ENCODE data around the gene COBL.

The COBL gene

DNA sequence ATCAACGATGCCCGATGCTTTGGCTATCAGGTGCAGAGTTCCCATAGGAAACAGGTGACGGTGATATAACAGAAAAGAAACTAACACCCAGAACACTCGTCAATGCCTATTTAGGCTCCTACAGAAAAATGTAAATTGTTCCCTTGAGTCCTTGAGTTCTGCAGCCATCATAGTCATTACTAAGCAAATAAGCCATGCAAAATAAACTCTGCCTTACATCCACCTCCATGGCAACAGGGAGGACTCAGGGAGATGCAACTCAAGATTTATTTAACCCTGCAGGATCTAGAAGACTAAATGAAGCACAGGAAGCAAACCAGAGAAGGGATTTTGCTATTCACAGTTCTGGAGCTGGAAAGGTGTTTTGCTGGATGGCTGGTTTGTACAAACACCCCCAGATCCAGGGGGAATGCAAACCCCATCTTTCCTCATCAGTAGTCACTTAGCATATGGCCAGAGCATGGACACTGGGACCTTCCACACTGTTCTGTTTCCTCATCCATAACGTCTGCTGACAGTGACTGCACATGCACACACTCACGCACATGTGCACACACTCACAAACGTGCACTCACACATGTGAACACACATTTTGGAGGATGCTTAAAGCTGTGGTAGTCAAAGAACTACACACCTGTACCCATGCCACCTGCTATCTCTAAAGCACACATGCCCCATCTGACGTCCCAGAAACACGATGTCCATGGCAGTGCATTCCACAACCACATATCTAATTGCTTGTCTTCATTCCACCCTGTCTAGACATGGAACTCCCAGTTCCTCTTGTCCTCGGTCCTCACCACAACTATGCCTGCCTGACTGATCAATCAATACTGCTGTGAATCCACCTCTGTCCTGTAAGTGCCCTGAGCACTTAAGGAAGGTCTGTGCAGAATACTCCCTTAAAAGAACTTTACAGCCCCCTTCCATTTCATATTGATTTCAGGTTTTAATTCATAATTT lies 178.2 kb downstream of the COBL start:
- DNase-seq, result no peak

DNA sequence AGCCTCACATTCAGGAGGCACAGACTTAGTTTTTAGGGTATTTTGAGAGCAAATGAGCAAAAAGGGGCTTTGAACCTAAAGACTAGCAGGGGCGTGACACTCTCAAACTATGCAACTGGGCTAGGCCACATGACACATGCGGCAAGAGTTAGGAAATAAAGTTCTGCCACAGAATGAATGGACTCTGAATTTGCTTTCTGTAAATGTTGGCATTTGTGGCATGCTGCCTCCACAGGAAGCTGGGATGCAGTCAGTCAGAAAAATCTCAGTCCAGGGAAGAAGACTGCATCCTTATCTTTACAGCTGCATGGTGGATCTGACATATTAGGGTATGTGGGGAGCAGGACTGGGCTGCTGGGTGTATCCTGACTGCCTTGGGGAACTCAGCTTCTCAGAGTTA lies 181.0 kb downstream of the COBL start:
- DNase-seq, result no peak

DNA sequence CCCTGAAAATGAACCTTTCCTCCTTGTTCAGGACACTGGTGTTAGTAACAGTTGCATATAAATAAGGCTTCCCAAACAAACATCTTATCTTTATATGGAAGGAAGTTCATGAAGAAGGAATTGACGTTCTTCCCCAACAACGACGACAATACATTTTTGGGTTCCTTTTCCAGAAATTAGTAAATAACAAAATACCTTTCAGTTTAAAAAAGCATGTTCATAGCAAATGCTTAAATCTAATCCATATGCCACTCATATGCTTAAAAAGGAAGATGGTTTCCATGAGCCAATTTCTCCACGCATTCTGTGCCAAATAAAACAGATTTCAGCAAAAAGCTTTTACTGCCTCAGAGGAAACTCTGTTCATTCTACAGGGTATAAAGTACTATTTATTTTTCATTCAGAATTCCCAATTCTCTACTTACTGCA lies 182.6 kb downstream of the COBL start:
- DNase-seq, result no peak

DNA sequence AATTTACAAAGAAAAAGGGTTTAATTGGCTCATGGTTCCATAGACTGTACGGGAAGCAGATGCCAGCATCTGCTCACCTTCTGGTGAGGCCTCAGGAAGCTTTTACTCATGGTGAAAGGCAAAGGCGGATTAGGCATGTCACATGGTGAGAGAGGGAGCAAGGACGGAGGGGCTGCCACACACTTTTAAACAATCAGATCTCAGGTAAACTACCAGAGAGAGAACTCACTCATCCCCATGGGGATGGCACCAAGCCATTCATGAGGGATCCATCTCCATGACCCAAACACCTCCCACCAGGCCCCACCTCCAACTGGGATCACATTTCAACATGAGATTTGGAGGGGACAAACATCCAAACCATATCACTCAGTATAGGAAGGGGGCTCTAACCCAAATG lies 183.9 kb downstream of the COBL start:
- no peak for DNase-seq

DNA sequence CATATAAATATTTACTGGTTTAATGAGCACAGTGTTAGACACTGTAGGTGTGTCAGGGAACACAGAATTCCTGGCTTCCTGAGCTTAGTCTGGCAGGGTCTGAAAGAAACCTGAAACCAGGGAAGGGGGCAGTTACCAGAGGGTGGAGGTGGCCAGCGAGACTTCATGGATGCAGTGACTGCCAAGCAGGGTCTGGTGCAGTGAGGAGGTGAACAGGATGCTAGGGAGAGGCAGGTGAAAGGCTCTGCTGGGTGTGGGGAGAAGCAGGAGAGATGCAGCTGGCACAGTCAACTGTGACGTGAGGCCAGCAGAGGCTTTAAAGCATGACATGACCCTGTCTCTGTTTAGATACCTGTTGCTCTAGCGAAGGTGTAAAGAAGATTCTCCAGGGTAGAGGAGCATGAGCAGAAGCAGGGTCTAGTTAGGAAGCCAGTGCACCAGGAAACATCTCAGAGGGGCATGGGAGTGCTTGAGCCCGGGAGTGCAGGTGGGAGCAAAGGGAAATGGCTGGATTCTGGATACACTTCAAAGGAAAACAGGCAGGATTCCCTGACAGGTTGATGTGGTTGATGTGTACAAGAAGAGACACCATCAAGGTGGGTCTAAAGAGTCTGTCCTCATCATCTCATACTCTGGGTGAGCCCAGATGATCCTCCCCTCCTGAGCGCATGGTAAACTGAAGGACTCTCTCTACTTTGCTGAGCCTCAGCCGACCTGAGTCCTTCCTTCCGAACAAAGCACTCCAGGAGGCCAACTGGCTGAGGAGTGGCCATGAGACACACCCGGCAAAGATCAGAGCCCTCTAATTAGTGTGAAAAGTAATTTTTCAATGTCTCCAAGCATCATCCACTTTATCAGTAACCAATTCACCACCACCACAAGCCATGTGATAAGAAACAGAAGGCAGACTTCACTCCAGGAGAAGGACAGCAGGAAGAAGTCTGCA lies 186.8 kb downstream of the COBL start:
- DNase-seq, result peak; percentile 1

DNA sequence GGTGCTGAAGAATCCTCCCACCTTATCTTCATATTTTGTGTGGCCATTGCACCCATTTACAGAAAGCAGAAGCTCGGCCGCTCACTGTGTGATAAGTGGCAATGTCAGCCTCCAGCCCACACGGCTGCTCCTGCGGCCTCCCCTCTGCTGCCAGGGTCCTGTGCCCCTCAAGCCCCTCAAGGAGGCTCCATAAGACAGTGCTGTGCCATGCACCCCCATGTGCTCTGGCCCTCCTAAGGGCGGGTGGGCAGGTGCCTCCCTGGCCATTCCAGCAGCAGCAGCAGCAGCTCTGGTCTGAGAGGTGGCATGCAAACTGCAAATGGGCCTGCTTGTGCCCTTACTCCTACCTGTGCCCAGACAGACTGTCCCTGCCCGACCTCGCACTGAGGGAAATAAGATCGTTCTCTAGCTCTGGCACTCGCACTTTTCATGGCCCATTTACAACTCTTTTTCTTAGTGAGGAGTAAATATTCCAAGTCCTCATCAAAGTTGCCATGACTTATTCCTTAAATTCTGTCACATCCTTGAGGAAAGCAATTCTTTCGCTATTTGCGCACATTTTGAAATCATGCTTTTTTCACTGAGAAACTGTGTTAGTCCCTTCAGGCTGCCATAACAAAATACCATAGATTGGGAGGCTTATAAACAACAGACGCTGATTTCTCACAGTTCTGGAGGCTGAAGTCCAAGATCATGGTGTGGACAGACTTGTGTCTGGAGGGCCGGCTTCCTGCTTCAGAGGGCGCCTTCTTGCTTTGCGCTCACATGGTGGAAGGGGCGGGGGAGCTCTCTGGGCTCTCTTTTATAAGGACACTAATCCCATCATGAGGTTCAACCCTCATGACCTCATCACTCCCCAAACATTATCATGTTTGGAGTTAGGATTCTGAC lies 187.8 kb downstream of the COBL start:
- DNase-seq, result peak; percentile 1

DNA sequence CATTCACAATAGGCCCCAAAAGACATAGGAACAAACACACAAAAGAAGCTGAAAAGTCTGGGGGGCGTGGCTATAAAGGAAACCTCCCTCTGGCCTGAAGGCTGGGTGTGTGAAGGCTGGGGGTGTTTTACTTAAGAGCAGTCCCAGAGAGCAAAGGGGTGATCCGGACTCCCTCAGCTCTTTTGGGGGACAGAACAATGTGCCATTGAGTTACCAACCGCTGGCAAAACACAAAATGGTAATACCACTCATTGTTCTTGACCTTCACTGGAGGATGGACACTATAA lies 189.0 kb downstream of the COBL start:
- no peak for DNase-seq

DNA sequence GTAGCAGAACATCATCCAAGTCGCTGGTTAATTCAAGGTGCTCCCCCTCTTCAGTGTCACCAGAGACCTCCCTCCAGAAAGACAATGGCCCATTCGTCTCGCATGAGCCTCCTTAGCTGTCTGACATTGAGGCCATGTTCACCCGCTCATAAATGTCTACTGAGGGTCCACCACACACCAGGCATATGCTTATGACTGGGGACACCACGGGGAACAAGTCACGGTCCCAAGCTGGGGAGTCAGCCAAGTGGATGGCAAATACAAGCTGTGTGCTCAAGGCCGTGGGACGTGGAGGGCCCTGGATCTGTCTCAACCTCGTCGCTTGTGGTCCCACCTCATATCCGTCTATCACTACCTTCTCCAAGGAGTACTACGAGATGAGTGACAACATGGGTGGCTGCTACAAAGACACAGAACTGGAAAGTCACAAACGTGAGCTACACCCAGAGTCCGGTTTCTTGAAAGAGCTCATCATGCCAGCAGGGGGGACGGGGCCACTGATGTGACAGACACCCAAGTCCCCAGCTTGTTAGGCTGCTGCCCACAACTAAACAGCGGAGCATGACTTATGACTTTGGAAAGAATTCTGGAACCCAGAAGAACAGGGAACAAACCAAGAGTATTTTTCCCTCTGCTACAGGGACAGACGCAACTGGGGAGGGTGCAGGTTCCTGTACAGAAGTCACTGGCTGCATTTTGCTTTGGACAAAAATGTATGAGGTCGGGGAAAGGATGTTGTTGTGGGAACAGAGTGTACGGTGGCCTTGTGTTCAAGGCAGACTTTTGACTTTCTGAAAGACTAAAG lies 189.6 kb downstream of the COBL start:
- no peak for DNase-seq

DNA sequence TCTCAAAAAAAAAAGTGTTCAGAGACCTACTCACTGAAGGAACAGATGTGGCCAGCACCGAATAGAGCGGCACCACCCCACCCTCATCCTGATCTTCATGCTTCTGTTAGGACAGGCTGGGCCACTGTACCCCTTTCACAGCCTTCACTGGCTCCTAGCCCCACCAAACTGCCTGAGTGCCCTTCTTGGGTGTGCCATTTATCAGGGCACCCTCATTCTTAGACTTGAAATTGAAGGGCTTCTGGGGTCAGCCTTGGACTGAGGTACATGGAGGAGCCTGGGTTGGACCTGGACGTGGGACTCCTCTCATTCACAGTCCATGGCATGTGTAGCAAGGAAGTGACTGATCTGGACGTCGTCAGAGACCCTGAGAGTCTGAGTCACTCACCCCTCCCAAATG lies 190.3 kb downstream of the COBL start:
- no peak for DNase-seq

DNA sequence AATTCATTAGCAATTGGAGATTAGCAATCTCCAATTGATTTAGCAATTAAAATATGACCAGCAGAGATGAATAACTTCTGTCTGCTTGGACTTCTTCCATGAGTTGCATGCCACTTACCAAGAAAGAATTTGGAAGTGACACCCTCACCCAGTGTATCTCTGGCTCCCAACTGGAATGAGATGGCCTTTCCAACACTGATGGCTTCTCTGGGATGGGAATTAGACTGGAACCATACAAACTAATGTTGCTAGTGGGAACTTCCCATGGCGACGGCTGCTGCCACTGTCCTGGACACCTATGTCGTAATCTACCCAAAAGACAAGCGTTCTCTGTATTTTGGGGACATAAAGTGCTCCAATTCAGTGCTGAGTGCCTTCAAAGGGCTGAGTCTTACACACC lies 192.3 kb downstream of the COBL start:
- no peak for DNase-seq

DNA sequence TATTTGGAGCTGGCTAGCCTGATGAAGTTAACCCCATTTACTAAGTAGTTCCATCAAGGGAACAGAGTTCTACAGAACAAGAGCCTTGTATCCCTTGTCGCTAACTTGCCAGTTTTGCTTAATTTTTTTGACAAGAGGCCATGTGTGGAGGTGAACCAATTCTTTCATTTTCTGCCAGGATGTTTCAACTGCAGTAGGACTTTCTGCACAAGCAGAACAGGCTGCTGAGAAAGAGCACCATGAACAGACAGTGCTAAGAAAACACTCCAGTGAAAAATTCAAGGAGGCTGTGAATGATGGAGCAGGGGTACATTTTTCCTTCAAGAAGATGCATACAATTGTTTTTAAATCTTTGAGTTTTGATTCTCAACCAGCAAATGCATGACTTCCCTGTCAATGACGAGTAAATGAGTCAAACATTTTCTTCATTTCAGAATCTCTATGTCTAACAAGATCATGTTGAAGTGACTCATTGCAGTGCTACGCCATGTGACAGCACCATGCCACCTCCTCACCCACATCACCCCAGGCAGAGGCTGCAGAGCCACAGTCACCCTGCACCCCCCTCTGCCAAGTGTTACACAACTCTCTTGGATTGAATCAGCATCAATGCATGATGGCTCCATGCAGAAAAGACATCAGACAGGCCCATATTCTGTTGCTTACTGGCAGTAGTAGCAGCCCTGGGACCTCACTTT lies 193.1 kb downstream of the COBL start:
- no peak for DNase-seq

DNA sequence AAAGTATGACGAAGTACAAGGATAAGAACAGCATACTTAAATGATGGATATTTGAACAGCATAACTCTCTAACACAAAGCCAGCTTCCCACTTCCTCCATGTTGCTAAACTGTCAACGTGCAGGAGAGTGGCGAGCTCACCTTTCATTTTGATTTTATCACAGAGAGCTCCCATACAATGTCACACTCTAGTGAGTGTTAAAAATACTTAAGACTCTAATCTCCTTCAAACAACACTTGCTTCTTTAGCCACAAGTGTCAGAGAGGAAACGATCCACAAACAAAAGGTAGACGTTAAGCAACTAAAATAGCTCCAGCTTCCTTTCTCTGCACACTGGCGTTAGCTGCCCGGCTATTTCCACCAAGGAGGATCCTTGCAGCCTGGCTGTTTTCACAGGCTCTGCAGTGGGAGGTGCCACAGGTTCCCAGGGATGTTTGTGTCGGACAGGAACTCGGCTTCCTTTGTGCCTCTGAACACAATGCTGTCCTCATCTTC lies 194.6 kb downstream of the COBL start:
- DNase-seq, result no peak

DNA sequence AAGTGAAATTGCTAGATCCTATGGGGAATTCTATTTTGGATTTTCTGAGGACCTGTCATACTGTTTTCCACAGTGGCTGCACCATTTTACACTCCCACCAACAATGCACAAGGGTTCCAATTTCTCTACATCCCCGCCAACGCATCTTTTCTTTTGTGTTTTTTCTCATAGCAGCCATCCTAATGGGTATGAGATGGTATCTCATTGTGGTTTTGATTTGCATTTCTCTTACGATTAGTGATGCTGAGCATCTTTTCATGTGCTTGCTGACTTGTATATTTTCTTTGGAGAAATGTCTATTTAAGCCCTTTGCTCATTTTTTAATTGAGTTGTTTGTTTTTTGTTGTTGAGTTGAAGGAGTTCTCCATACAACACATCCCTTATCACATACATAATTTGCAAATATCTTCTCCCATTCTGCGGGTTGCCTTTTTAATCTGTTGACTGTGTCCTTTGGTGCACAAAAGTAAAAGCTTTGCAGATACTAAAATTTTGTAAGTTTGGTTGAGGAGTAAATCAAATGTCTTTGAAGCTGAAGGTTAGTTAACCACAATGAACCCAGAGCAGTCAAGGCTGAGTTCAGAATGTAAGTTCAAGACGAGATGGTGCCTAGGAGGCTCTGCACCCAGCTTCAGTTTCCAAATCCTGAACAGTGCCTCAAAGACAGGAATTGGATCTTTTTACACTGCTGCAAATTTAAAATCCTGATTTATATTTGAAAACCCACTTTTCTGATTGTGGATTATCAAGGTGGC lies 195.4 kb downstream of the COBL start:
- DNase-seq, result no peak

DNA sequence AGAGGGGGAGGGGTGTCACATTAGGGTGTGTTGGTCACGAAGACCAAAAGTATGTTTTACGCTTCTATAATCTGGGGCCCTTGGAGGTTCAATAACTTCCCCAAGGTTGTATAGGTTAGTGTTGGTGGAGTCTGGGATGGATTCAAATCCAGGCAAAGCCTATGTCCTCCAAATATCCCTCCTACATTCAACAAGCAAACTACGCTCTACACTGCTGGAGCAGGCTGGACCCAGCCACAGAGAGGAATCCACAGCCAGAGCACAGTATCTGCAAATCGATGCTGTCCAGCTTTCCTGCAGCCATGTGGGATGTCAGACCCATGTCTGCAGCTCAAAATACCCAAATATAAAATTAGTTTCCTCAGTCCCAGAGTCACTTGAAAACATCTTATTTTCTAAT lies 198.0 kb downstream of the COBL start:
- no peak for DNase-seq

DNA sequence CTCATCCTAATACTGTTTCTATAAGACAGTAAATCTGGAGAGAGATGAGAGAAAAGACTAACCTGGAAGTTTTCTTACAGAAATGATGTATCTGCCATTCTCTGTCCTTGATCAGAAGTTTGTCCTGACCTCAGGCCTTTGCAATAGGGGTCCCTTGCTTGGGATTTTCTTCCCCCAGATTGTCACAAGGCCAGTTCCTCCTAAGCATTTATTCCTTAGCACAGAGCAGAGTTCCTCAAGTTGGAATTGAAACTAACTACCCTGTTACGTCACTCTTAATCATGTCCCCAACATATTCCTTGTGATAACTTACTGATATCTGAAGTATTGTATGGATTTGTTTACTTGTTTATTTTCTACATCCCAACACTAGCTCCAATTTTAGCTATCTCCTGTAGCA lies 202.1 kb downstream of the COBL start:
- no peak for DNase-seq

DNA sequence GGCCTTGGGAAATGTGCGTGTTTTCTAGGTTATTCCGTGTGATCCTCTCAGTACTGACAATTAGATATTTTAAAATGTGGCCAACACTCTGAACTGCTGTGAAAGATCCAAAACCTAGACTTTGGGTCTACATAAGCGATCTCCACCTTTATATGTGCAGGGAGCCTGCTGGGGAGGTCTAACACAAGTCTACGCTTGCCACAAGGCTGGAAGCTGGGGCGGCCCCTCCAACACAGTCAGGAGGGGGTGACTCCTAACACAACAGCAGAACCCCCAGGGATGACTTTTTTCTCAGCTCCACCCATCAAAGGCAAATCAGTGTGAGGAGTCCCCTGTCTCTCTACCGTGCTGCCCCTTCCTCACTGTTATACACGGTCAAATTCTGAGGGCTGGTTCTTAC lies 202.6 kb downstream of the COBL start:
- DNase-seq, result no peak

DNA sequence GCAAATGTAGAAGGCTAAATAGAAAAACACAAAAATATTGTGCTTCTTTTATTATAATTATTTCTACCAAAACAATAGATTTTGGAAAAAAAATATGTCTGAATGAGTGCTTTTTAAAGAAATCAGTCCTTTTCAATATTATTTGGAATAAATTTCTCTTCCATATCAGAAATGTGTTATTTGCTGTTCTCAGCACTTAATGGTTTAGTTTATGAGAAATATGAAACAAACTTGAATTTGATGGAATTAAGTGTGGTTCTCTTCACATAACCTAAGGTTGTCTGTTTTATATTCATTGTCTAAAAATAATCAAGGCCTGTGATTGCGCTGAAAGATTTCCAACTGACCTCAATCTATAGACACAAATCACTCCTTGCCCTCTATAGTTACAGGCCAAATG lies 203.0 kb downstream of the COBL start:
- no peak for DNase-seq

DNA sequence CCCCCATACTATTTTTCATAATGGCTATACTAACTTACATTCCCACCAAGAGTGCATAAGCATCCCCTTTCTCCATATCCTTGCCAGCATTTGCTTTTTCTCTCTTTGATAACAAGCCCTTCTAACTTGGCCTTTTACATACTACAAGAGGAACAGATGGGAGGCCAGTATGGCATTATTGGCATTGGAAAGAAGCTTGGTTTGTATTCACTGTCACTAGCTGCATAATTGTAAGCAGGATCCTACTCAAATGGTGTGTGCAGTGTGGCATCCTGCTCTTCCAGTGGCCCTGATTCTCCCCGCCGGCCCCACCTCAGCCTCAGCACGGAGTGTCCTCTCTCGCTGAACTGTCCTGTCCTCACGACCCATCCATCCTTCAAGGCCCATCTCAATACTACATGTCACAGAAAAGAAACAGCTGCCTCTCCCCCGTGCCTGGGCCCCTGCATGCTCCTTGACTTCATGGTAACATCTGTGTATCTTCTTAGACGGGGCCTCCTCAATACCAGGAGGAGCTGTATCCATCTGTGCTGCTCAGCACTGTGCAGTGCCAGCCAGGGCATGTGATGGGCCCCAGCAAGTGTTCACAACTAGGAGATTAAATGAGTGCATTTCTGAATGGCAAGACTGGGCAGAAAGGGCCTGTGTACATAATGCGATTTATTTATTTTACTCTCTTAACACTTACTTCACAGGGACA lies 205.2 kb downstream of the COBL start:
- no peak for DNase-seq

DNA sequence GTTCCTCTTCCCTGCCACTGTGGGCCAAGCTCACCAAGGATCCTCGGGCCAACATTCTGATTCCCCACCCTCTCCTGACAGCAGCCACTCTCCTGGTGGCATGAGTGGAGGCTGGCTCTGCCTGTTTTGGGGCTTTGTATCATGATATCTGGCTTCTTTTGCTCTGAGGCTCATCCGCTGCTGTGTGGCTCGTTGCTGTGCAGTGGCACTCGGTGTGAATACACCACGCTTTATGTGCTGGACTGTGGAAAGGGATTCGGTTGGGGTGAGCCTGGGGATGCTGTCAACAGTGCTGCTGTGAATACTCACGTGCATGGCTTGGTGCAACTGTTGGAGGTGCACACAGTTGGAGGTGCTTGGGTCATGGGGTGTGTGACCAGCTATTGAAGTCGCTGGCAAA lies 208.5 kb downstream of the COBL start:
- DNase-seq, result no peak

DNA sequence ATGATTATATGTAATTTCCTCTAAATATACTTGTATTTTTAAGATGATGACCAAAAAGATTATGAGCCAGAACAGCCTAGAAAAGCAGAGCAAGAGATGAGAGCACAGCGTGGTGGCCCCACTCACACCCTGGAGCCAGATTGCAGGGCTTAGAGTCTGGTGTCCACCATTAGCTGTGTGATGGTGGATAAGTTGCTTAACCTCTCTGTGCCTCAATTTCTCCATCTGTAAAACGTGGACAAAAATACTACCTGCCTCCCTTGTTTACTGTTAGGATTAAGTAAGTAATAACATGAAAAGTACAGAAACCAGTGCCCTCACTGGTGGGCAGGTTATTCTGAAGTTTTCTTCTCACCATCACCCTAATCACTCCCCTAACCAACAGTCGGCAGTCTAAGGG lies 212.3 kb downstream of the COBL start:
- DNase-seq, result no peak

Data from OCI-M1 (cell line).